ENCODE results near the gene IGF2R. TPM values are rescaled to one million over a fixed set of nuclear protein-coding genes. Genes with fewer than 3 reads are reported as not detected.
A peak's percentile ranks its signal among the peaks of the same experiment; 100 is the strongest.

The IGF2R gene
- total RNA-seq, 1 donor from 2014 or later = 156 TPM

DNA sequence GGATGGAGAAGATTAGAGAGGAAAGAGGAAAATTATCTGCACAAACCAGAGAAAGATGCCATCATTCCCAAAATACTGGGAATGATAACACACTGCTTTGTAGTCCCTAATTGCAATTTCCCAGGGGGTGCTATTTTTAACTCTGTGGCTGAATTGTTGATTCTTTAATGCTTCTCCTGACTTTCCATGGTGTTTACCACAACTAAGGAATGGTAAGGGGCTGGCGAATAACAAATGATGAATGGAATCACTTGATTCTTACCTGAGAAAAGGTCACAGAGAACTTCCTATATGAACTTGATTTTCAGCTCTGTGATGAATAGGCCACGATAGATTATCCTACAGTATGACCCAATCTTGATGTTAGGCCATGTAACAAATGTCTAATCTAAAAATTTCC is 22.0 kb upstream of the IGF2R start:
- no peak overlapping the region for H3K4me3 ChIP-seq
- DNase-seq (no peak), ATAC-seq (no peak)
- peaks cover 21% of the 10 kb centered on the region for H3K4me1 ChIP-seq
- TF ChIP-seq, protein P1, sequence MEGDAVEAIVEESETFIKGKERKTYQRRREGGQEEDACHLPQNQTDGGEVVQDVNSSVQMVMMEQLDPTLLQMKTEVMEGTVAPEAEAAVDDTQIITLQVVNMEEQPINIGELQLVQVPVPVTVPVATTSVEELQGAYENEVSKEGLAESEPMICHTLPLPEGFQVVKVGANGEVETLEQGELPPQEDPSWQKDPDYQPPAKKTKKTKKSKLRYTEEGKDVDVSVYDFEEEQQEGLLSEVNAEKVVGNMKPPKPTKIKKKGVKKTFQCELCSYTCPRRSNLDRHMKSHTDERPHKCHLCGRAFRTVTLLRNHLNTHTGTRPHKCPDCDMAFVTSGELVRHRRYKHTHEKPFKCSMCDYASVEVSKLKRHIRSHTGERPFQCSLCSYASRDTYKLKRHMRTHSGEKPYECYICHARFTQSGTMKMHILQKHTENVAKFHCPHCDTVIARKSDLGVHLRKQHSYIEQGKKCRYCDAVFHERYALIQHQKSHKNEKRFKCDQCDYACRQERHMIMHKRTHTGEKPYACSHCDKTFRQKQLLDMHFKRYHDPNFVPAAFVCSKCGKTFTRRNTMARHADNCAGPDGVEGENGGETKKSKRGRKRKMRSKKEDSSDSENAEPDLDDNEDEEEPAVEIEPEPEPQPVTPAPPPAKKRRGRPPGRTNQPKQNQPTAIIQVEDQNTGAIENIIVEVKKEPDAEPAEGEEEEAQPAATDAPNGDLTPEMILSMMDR (IDR thresholded peaks at IDR 0.05) = no peak
- peaks cover 10% of the 10 kb centered on the region for H3K9me3 ChIP-seq
- no peak overlapping the region for H3K27ac ChIP-seq
- H3K27me3 ChIP-seq (ENCODE audit: low read depth) = no peaks in the 10 kb centered on the region
- intact Hi-C loops (cut with DNase I) = no loop called here
- no peaks in the 10 kb centered on the region for H3K36me3 ChIP-seq

DNA sequence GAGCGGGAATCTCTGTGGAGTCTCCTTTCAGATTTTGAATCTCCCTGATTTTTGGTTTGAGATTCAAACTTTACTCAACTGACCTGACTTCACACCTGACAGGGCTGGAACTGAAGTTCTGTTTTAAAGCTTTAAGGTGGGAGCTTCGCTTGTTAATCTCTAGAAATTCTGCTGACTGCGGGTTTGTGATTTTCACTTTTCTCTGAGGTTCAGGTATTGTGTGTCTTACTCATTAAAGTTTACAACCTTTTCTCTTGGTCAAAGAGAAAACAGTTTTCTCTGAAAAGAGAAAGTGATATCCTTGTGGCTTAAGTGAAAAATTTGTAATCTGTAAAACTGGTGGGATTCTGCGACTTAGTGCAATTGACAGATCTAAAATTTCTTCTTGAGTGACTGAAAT is 20.7 kb upstream of the IGF2R start:
- no peaks in the 10 kb centered on the region for H3K27me3 ChIP-seq (ENCODE audit: low read depth)
- H3K9me3 ChIP-seq = peaks cover 10% of the 10 kb centered on the region
- TF ChIP-seq, protein P1 (IDR thresholded peaks at IDR 0.05) = no peak
- no peaks in the 10 kb centered on the region for H3K36me3 ChIP-seq
- no peak overlapping the region for H3K27ac ChIP-seq
- peaks cover 26% of the 10 kb centered on the region for H3K4me1 ChIP-seq
- intact Hi-C loops (cut with DNase I) = no loop called here
- no peak for DNase-seq
- ATAC-seq = no peak
- H3K4me3 ChIP-seq = no peak overlapping the region

DNA sequence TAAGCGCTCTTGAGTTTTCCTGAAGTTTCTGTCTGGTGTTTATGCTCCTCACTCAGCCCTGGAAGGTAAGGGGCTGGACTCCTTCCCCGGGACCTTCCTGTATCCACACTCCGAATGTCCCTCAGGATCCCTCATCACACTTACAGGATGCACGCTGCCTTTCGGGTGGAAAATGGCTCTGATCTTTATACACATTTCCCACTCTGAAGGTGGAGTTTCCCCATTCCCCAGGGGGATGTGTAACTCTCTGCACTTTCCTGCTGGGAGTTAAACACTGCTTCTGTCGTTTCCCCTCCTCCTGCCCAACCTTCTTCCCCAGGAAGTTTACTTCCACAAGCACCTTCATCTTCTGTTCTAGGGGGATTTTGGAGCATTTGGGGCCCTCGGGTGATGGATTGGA is 17.1 kb upstream of the IGF2R start:
- Histone ChIP-seq H3K4me3 (no peak overlapping the region), H3K27ac (peak overlapping the region; percentile 67), H3K36me3 (no peaks in the 10 kb centered on the region), H3K9me3 (no peaks in the 10 kb centered on the region), H3K4me1 (peaks cover 32% of the 10 kb centered on the region), H3K27me3 (ENCODE audit: low read depth) (no peaks in the 10 kb centered on the region)
- ATAC-seq (no peak), DNase-seq (no peak)
- intact Hi-C loops (cut with DNase I) = no loop called here
- TF ChIP-seq, protein P1 (IDR thresholded peaks at IDR 0.05) = no peak

DNA sequence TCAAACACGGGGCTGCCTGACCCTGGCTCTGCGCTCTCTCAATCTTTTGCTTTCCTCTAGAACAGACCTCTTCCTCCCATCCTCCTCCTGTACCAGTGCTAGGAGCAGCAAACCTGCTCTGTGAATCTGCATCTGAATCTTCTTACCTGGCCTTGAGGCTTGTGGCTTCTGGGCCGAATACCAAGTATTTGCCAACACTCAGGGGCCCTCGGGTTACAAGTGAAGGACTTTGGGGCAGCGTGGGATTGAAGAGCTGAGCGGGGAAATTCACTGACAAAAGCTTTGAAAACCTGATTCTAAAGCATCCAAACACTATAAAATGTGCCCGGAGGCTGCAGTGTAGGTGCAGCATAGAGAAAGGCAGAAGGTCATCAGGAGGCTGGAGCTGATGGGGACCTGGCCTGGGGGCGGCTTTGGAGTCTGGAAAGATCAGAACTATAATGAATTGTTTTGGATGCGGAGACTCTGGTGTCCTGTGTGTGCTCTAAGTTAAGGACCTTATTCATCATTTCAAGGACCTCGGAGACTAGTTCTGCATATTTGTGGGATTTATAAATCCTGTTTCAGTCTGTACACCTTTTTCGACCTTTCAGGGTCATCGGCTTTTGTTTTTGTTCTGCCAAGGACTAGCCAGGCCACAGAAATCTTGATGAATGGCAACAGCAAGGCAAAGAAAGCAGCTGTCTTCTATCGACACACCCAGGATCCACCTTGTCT is 16.4 kb upstream of the IGF2R start:
- H3K9me3 ChIP-seq = no peaks in the 10 kb centered on the region
- intact Hi-C loops (cut with DNase I) = no loop called here
- ATAC-seq (peak; percentile 82), DNase-seq (no peak)
- peak overlapping the region; percentile 7 for H3K4me3 ChIP-seq
- no peaks in the 10 kb centered on the region for H3K36me3 ChIP-seq
- peaks cover 32% of the 10 kb centered on the region for H3K4me1 ChIP-seq
- peak overlapping the region; percentile 67 for H3K27ac ChIP-seq
- H3K27me3 ChIP-seq (ENCODE audit: low read depth) = no peaks in the 10 kb centered on the region
- TF ChIP-seq, protein P1 (IDR thresholded peaks at IDR 0.05) = no peak

DNA sequence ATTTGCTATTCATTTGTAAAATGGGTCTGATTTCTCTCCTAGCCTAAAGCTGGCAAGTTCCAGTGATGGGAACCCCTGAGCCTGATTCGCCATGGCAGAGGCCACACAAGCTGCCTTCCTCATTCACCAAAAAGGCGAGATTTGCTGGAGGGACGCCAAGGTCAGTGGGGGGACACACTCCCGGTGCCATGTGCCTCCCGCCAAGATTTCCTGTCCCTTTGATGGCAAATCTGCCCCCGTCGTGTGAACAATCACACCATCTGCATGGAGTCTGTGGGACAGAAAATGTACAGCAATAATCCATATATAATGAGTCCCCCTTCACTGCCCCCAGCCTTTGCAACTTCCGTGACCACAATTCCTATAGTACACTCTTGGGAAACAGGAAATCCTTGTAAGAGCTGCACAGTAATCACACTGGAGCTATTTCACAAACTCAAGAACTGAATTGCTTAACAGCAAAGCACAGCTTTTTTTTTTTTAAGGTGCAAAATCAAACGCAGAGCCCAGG is 15.7 kb upstream of the IGF2R start:
- H3K27ac ChIP-seq = peak overlapping the region; percentile 67
- H3K9me3 ChIP-seq = no peaks in the 10 kb centered on the region
- DNase-seq (peak; percentile 78), ATAC-seq (peak; percentile 89 to 92)
- intact Hi-C loops (cut with DNase I) = no loop called here
- peaks cover 32% of the 10 kb centered on the region for H3K4me1 ChIP-seq
- peak overlapping the region; percentile 7 for H3K4me3 ChIP-seq
- no peaks in the 10 kb centered on the region for H3K27me3 ChIP-seq (ENCODE audit: low read depth)
- TF ChIP-seq, protein P1 (IDR thresholded peaks at IDR 0.05) = no peak
- H3K36me3 ChIP-seq = no peaks in the 10 kb centered on the region
